OCI-LY3 (cell line): ENCODE results near the gene SH3GL2.

ENCODE experiments used
- H2AFZ ChIP-seq: fragments of 200-600, 300-600 bp; shearing (Covaris generic); 2 replicates; pipeline ENCODE4 v1.6.0; 2014; ENCODE audit warnings: antibody characterized with exemption, low read depth, low read length
- H3K27ac ChIP-seq: fragments of 200-600, 300-600 bp; sonication (generic); 2 replicates; pipeline ENCODE4 v1.5.1; 2014; ENCODE audit warnings: mild to moderate bottlenecking, low read length, moderate library complexity, mixed read lengths
- H3K27me3 ChIP-seq: fragments of 200-600, 300-600 bp; sonication (generic); 2 replicates; pipeline ENCODE4 v1.6.1; 2014; ENCODE audit warnings: low read depth, low read length, mixed read lengths
- H3K36me3 ChIP-seq: fragments of 200-600, 300-600 bp; sonication (generic); replicated peaks from 2 replicates; pipeline ENCODE3; 2014; ENCODE audit warnings: low read depth, low read length, mixed read lengths
- H3K4me1 ChIP-seq: fragments of 300-600, 200-600 bp; sonication (generic); 2 replicates; pipeline ENCODE4 v1.6.1; 2014; ENCODE audit warnings: low read length, mixed read lengths
- H3K4me2 ChIP-seq: fragments of 200-600, 300-600 bp; sonication (generic); 2 replicates; pipeline ENCODE4 v1.6.1; 2014; ENCODE audit warnings: low read length, mixed read lengths
- H3K4me3 ChIP-seq: fragments of 300-600, 200-600 bp; sonication (generic); 2 replicates; pipeline ENCODE4 v1.5.1; 2014; ENCODE audit warnings: antibody characterized with exemption, mild to moderate bottlenecking, low read length, moderate library complexity
- H3K79me2 ChIP-seq: fragments of 300-600, 200-600 bp; shearing (Covaris generic); 2 replicates; pipeline ENCODE4 v1.6.1; 2014; ENCODE audit warnings: mild to moderate bottlenecking, low read length, mixed read lengths
- H3K9ac ChIP-seq: fragments of 300-600, 200-600 bp; shearing (Covaris generic); 2 replicates; pipeline ENCODE4 v1.6.0; 2014; ENCODE audit warnings: mild to moderate bottlenecking, low read length, moderate library complexity
- H3K9me3 ChIP-seq: fragments of 200-600, 300-600 bp; shearing (Covaris generic); 2 replicates; pipeline ENCODE4 v1.6.1; 2014; ENCODE audit warnings: low read length, mixed read lengths; ENCODE audit not compliant: insufficient read depth
- H4K20me1 ChIP-seq: fragments of 200-600, 300-600 bp; sonication (generic); 2 replicates; pipeline ENCODE4 v1.6.1; 2016; ENCODE audit warnings: low read length, mixed read lengths; ENCODE audit not compliant: insufficient read depth
- CTCF ChIP-seq: fragments of 200-600, 300-600 bp; sonication (generic); IDR thresholded peaks from 2 replicates; pipeline ENCODE4 v1.5.1; 2014; ENCODE audit warnings: antibody characterized with exemption, low read length, low read depth
- EZH2phosphoT487 ChIP-seq: fragments of 200-600 bp; shearing (Covaris generic); IDR thresholded peaks from 2 replicates; pipeline ENCODE4 v1.6.1; 2018; ENCODE audit warnings: antibody characterized with exemption, mixed run types, low read depth

Gene SH3GL2

DNA sequence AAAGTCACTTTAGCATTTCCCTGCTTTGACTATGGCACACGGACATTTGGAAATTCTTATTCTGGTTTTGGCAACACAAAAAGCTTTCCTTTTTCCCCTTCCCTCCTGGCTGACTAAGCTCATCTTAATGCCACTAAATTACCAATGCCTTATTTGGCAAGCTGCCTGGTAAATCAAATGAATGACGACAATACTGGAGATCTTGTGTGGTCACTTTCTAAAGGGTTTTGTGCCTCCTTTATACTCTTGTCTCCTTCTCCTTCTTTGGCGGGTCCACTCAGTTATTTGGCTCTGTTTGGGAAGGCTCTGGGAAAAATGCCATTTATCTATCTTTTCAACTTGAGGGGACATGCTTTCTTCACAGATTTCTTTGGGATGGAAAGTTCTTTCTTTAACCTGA, 34.9 kb downstream of the SH3GL2 start:
- no peaks in the 10 kb centered on the region for H3K9me3 ChIP-seq
- H3K9ac ChIP-seq, result no peak overlapping the region
- H3K4me3 ChIP-seq, result no peak overlapping the region
- H3K27me3 ChIP-seq, result no peaks in the 10 kb centered on the region
- no peak overlapping the region for H2AFZ ChIP-seq
- no peaks in the 10 kb centered on the region for H3K36me3 ChIP-seq
- no peaks in the 10 kb centered on the region for H3K4me1 ChIP-seq
- no peaks in the 10 kb centered on the region for H4K20me1 ChIP-seq
- H3K27ac ChIP-seq, result no peak overlapping the region
- H3K4me2 ChIP-seq, result no peak overlapping the region
- H3K79me2 ChIP-seq, result no peaks in the 10 kb centered on the region
- TF ChIP-seq CTCF (no peak), EZH2phosphoT487 (no peak)

- Histone ChIP-seq H3K4me2 (no peak overlapping the region), H3K4me1 (no peaks in the 10 kb centered on the region), H3K4me3 (no peak overlapping the region), H3K9ac (no peak overlapping the region), H2AFZ (no peak overlapping the region), H3K27me3 (no peaks in the 10 kb centered on the region), H3K27ac (no peak overlapping the region), H3K79me2 (no peaks in the 10 kb centered on the region), H3K9me3 (no peaks in the 10 kb centered on the region), H4K20me1 (no peaks in the 10 kb centered on the region), H3K36me3 (no peaks in the 10 kb centered on the region)
- TF ChIP-seq EZH2phosphoT487 (no peak), CTCF (no peak)
Observed at GRCh38 chr9:17614250-17614649, 35.4 kb downstream of the SH3GL2 start.

DNA sequence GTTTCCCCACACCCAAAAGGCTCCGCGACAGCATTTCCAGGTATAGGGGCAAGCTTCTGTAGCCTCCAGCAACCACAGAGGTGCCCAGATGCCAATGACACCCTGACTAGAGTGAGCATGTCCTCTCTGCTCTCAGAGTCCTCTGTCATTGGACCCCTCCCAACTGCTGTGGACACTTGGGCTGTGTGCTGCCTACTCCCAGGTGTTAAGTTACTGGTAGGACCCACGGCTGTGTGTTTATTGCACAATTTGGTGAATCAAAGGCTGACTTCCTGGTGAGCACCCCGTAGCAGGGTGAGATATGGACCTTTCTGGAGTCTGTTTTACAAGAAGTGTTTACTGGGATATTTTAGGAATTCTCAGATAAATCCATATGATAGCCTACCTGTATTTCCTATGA, 36.0 kb downstream of the SH3GL2 start:
- H3K9ac ChIP-seq, result no peak overlapping the region
- no peaks in the 10 kb centered on the region for H4K20me1 ChIP-seq
- no peaks in the 10 kb centered on the region for H3K27me3 ChIP-seq
- H3K79me2 ChIP-seq, result no peaks in the 10 kb centered on the region
- no peak overlapping the region for H2AFZ ChIP-seq
- TF ChIP-seq CTCF (no peak), EZH2phosphoT487 (no peak)
- no peaks in the 10 kb centered on the region for H3K4me1 ChIP-seq
- H3K27ac ChIP-seq, result no peak overlapping the region
- H3K4me3 ChIP-seq, result no peak overlapping the region
- H3K4me2 ChIP-seq, result no peak overlapping the region
- H3K36me3 ChIP-seq, result no peaks in the 10 kb centered on the region
- no peaks in the 10 kb centered on the region for H3K9me3 ChIP-seq

GRCh38 chr9:17622141-17622540, 43.3 kb downstream of the SH3GL2 start:
- TF ChIP-seq CTCF (no peak), EZH2phosphoT487 (no peak)
- no peaks in the 10 kb centered on the region for H3K36me3 ChIP-seq
- no peak overlapping the region for H2AFZ ChIP-seq
- H3K27me3 ChIP-seq, result no peaks in the 10 kb centered on the region
- no peaks in the 10 kb centered on the region for H3K4me1 ChIP-seq
- H3K79me2 ChIP-seq, result no peaks in the 10 kb centered on the region
- H3K9me3 ChIP-seq, result no peaks in the 10 kb centered on the region
- H3K4me3 ChIP-seq, result no peak overlapping the region
- H3K4me2 ChIP-seq, result no peak overlapping the region
- H3K9ac ChIP-seq, result no peak overlapping the region
- H4K20me1 ChIP-seq, result no peaks in the 10 kb centered on the region
- no peak overlapping the region for H3K27ac ChIP-seq
